Hepatocyte (in vitro differentiated cells): Measurements from ENCODE around the gene PKP3.

ENCODE experiments used
- CTCF ChIP-seq: fragments of 200-600 bp; sonication (generic); IDR thresholded peaks from 2 replicates; pipeline ENCODE4 v1.5.1; 2016; ENCODE audit warnings: antibody characterized with exemption, mild to moderate bottlenecking; ENCODE audit not compliant: poor library complexity
- EZH2phosphoT487 ChIP-seq: fragments of 200-600 bp; sonication (generic); IDR thresholded peaks from one replicate; pipeline ENCODE4 v1.6.1; 2018; ENCODE audit warnings: antibody characterized with exemption, mild to moderate bottlenecking, low read depth, moderate library complexity; ENCODE audit not compliant: unreplicated experiment, severe bottlenecking

DNA sequence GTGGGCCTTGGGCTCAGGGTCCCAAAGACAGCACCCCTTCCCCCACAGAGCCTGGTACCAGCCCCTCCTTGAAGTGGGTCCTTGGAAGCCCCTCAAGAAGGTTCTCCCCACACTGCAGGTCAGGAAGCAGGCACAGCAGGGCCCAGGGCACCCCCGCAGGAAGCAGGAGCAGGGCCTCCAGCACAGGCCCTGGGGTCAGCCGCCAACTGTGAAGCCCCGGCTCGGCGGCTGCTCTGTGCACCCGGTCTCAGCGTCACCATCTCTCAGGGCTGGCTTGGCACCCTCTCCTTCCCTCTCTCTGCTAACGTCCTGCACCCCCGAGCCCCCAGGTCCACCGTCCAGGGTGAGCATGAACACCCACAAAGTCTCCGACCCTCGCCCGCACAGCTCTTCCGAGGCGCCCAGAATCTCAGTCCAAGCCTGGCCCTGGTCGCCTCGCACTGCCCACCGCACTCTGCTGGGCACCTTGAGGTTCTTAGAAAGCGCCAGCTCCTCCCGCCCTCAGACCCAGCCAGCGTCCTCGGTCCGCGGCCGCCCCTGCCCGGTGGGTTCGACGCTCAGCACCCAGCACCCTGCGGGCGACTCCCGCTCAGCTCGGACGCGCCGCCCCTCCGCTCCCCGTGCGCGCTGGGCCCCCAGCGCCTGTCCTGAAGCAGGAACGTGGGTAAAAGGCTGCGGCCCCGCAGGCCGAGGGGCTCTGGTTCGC lies 22.2 kb downstream of the PKP3 start:
- no peak for TF ChIP-seq CTCF
- TF ChIP-seq EZH2phosphoT487 = no peak
